Measurements from ENCODE around the gene HECTD4.

Gene HECTD4

DNA sequence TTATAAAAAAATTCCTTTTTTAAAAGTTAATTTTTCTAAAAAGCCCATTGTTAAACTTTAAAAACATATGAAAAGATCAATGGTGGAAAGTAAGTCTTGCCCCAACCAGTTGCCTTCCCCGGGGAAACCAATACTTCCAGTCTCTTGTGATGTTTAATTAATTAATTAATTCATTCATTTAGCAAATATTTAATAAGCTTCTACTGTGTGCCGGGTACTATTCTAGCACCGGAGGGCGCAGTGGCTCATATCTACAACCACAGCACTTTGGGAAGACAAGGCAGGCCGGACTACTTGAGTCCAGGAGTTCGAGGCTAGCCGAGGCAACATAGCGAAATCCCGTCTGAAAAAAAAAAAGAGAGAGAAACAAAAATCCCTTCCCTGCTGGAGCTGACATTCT, 87.4 kb downstream of the HECTD4 start:
- Histone ChIP-seq H3K4me3 (ENCODE audit: low read length, poor library complexity, severe bottlenecking) (no peak overlapping the region), H3K9me2 (replicated peaks; ENCODE audit: low read depth, low read length) (no peaks in the 10 kb centered on the region), H3K4me2 (ENCODE audit: low read depth, low read length, poor library complexity, severe bottlenecking) (no peak overlapping the region), H2AFZ (ENCODE audit: low read length) (no peak overlapping the region), H3K36me3 (ENCODE audit: insufficient read depth, low read length) (peaks cover 25% of the 10 kb centered on the region; the same call in 1 of the 2 replicates), H3K9me3 (ENCODE audit: insufficient read depth, low read depth, low read length) (no peaks in the 10 kb centered on the region), H3K4me1 (ENCODE audit: insufficient read depth, low read length, poor library complexity, severe bottlenecking) (peaks cover 7% of the 10 kb centered on the region), H3K27me3 (ENCODE audit: insufficient read depth, low read length, poor library complexity, severe bottlenecking) (no peaks in the 10 kb centered on the region), H3K79me2 (ENCODE audit: insufficient read depth, low read length) (no peaks in the 10 kb centered on the region), H3F3A (ENCODE audit: low read depth) (no peaks in the 10 kb centered on the region), H4K20me1 (ENCODE audit: insufficient read depth, low read length, poor library complexity, severe bottlenecking) (no peaks in the 10 kb centered on the region), H3K9ac (ENCODE audit: low read depth, low read length, poor library complexity, severe bottlenecking) (no peak overlapping the region)
- no peak for TF ChIP-seq EZH2phosphoT487 (IDR thresholded peaks at IDR 0.05; ENCODE audit: borderline replicate concordance)
- TF ChIP-seq, protein P1, sequence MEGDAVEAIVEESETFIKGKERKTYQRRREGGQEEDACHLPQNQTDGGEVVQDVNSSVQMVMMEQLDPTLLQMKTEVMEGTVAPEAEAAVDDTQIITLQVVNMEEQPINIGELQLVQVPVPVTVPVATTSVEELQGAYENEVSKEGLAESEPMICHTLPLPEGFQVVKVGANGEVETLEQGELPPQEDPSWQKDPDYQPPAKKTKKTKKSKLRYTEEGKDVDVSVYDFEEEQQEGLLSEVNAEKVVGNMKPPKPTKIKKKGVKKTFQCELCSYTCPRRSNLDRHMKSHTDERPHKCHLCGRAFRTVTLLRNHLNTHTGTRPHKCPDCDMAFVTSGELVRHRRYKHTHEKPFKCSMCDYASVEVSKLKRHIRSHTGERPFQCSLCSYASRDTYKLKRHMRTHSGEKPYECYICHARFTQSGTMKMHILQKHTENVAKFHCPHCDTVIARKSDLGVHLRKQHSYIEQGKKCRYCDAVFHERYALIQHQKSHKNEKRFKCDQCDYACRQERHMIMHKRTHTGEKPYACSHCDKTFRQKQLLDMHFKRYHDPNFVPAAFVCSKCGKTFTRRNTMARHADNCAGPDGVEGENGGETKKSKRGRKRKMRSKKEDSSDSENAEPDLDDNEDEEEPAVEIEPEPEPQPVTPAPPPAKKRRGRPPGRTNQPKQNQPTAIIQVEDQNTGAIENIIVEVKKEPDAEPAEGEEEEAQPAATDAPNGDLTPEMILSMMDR (conservative IDR thresholded peaks at IDR 0.05; ENCODE audit: low read length) = peak; percentile 34

DNA sequence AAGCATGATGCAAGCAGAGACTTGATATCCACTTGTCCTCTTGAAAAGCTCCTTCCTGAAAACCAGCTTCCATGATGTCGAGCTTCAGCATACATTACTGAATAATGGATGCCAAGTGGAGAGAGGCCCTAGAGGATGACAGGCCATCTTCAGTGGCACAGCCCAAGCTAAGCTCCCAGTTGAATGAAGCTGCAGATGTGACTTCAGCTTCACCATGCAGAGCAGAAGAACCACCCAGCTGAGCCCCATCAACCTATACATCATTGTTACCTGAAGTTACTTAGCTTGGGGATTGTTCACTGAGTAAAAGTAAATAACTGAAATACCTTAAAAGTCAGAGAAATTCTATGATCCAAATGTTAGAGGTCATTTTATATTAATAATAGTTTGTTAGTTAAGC, 93.6 kb downstream of the HECTD4 start:
- Histone ChIP-seq H3K4me2 (ENCODE audit: low read depth, low read length, poor library complexity, severe bottlenecking) (no peak overlapping the region), H3K9me3 (ENCODE audit: insufficient read depth, low read depth, low read length) (no peaks in the 10 kb centered on the region), H3K4me1 (ENCODE audit: insufficient read depth, low read length, poor library complexity, severe bottlenecking) (peaks cover 7% of the 10 kb centered on the region), H3K9ac (ENCODE audit: low read depth, low read length, poor library complexity, severe bottlenecking) (no peak overlapping the region), H4K20me1 (ENCODE audit: insufficient read depth, low read length, poor library complexity, severe bottlenecking) (no peaks in the 10 kb centered on the region), H3K36me3 (ENCODE audit: insufficient read depth, low read length) (peaks cover 11% of the 10 kb centered on the region; the same call in 1 of the 2 replicates), H3K9me2 (replicated peaks; ENCODE audit: low read depth, low read length) (no peaks in the 10 kb centered on the region), H3K4me3 (ENCODE audit: low read length, poor library complexity, severe bottlenecking) (no peak overlapping the region), H3F3A (ENCODE audit: low read depth) (no peaks in the 10 kb centered on the region), H2AFZ (ENCODE audit: low read length) (no peak overlapping the region), H3K79me2 (ENCODE audit: insufficient read depth, low read length) (no peaks in the 10 kb centered on the region), H3K27me3 (ENCODE audit: insufficient read depth, low read length, poor library complexity, severe bottlenecking) (no peaks in the 10 kb centered on the region)
- TF ChIP-seq, protein P1 (conservative IDR thresholded peaks at IDR 0.05; ENCODE audit: low read length) = no peak
- no peak for TF ChIP-seq EZH2phosphoT487 (IDR thresholded peaks at IDR 0.05; ENCODE audit: borderline replicate concordance)

DNA sequence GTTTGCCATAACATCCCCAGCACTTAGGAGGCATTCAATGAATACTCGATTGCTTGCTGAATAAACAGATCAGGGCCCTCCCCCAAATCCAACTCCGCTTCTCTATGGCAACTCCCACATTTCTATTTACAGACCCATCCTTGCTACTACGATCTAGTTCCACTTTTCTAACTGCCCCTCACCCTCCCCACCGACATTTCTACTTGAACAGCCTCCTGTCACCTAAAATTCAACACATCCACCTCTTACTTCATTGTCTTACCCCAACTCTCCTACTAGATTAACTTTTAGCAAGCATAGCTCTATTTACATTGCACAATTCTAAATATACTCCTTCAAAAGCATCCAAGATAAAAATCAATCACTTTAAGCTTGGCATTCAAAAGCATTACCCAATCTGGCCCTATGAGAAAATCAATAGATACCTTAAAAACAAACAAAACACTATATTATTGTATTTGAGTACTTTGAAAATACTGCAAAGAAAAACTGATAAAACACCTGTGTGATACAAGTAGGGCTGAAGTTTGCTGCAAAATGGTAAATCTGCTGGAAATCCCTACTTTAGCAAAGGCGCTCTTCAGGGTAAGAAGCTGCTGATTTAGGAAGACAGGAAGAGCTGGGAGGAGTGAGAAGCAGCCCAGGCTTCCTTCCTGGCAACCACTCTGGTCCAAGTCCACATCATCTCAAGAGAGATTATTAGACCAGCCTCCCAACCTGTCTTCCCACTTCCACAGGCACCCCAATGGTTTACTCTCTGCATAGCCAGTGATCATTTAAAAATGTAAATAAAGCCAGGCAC, 96.4 kb downstream of the HECTD4 start:
- H3K4me3 ChIP-seq (ENCODE audit: low read length, poor library complexity, severe bottlenecking) = no peak overlapping the region
- H3K9me3 ChIP-seq (ENCODE audit: insufficient read depth, low read depth, low read length) = no peaks in the 10 kb centered on the region
- H3K79me2 ChIP-seq (ENCODE audit: insufficient read depth, low read length) = no peaks in the 10 kb centered on the region
- TF ChIP-seq EZH2phosphoT487 (IDR thresholded peaks at IDR 0.05; ENCODE audit: borderline replicate concordance) = no peak
- TF ChIP-seq, protein P1 (conservative IDR thresholded peaks at IDR 0.05; ENCODE audit: low read length) = no peak
- H3K9ac ChIP-seq (ENCODE audit: low read depth, low read length, poor library complexity, severe bottlenecking) = no peak overlapping the region
- no peak overlapping the region for H2AFZ ChIP-seq (ENCODE audit: low read length)
- no peak overlapping the region for H3K4me2 ChIP-seq (ENCODE audit: low read depth, low read length, poor library complexity, severe bottlenecking)
- H3K36me3 ChIP-seq (ENCODE audit: insufficient read depth, low read length) = peaks cover 8% of the 10 kb centered on the region; the same call in 1 of the 2 replicates
- H3F3A ChIP-seq (ENCODE audit: low read depth) = no peaks in the 10 kb centered on the region
- no peaks in the 10 kb centered on the region for H3K9me2 ChIP-seq (replicated peaks; ENCODE audit: low read depth, low read length)
- H4K20me1 ChIP-seq (ENCODE audit: insufficient read depth, low read length, poor library complexity, severe bottlenecking) = no peaks in the 10 kb centered on the region
- H3K27me3 ChIP-seq (ENCODE audit: insufficient read depth, low read length, poor library complexity, severe bottlenecking) = no peaks in the 10 kb centered on the region
- H3K4me1 ChIP-seq (ENCODE audit: insufficient read depth, low read length, poor library complexity, severe bottlenecking) = no peaks in the 10 kb centered on the region

Measured in Loucy (cell line).